Activated CD4-positive, alpha-beta T cell treated with anti-CD3 and anti-CD28 coated beads, Interleukin-2, amount 10 ng/mL, durations not matched to agents 7 days and 5 days (primary cell): ENCODE data around the gene EHD3. TPM values are rescaled to one million over a fixed set of nuclear protein-coding genes. Genes with fewer than 3 reads are reported as not detected.

Experiments
- CTCF ChIA-PET: fragments of 350-600 bp; sonication (Branson Sonifier 250); formaldehyde crosslinking; loops from one replicate; lab custom pipeline; 2021; ENCODE audit warnings: antibody characterized with exemption; lab: Charles Lee
- POLR2A ChIA-PET: fragments of 350-600 bp; sonication (Branson Sonifier 250); formaldehyde crosslinking; loops from one replicate; lab custom pipeline; 2021; ENCODE audit warnings: antibody characterized with exemption; lab: Charles Lee
- DNase-seq: peaks from one replicate; pipeline ENCODE4 v3.0.0-alpha.2; 2020
- H3K27ac Mint-ChIP-seq: one replicate; pipeline ENCODE4 v1.8.0; 2021; ENCODE audit warnings: mild to moderate bottlenecking, moderate library complexity, mixed read lengths
- H3K27me3 Mint-ChIP-seq: one replicate; pipeline ENCODE4 v1.8.0; 2021; ENCODE audit warnings: mixed read lengths
- H3K36me3 Mint-ChIP-seq: one replicate; pipeline ENCODE4 v1.8.0; 2021; ENCODE audit warnings: low read depth, mixed read lengths
- H3K4me1 Mint-ChIP-seq: one replicate; pipeline ENCODE4 v1.8.0; 2021; ENCODE audit warnings: mixed read lengths
- H3K4me3 Mint-ChIP-seq: one replicate; pipeline ENCODE4 v1.8.0; 2021; ENCODE audit warnings: mild to moderate bottlenecking, moderate library complexity, mixed read lengths
- H3K9me3 Mint-ChIP-seq: one replicate; pipeline ENCODE4 v1.8.0; 2021; ENCODE audit warnings: mixed read lengths
- total RNA-seq, 2 experiments: library from RNA; stranded (reverse); gene quantifications; one replicate each; pipeline ENCODE4 v1.2.3, GENCODE V29; 2021

Gene EHD3
- total RNA-seq, 2 experiments from 2014 or later: 0.44 to 0.50 TPM

- CTCF ChIA-PET: interaction anchor here (0.6 kb wide), 1 partner anchor 11 kb away, joined by 3 read pairs; no protein-coding TSS in a partner anchor
- no peak overlapping the region for H3K27ac Mint-ChIP-seq
- H3K9me3 Mint-ChIP-seq: no peaks in the 10 kb centered on the region
- H3K4me3 Mint-ChIP-seq: no peak overlapping the region
- no peak for DNase-seq
- no peaks in the 10 kb centered on the region for H3K27me3 Mint-ChIP-seq
- H3K4me1 Mint-ChIP-seq: peaks cover 6% of the 10 kb centered on the region
- POLR2A ChIA-PET: no interaction called here
- H3K36me3 Mint-ChIP-seq: no peaks in the 10 kb centered on the region
These were observed 6.7 kb downstream of the EHD3 start for GRCh38 chr2:31240381-31241365.

- POLR2A ChIA-PET: no interaction called here
- H3K36me3 Mint-ChIP-seq: no peaks in the 10 kb centered on the region
- H3K27ac Mint-ChIP-seq: no peak overlapping the region
- no peak overlapping the region for H3K4me3 Mint-ChIP-seq
- DNase-seq: no peak
- CTCF ChIA-PET: no interaction called here
- H3K27me3 Mint-ChIP-seq: no peaks in the 10 kb centered on the region
- H3K4me1 Mint-ChIP-seq: peaks cover 6% of the 10 kb centered on the region
- no peaks in the 10 kb centered on the region for H3K9me3 Mint-ChIP-seq
These were observed 7.8 kb downstream of the EHD3 start for GRCh38 chr2:31241625-31242270.

GRCh38 chr2:31243053-31243452 is 9.1 kb downstream of the EHD3 start:
- CTCF ChIA-PET: no interaction called here
- H3K27ac Mint-ChIP-seq: no peak overlapping the region

GRCh38 chr2:31244101-31244500 is 10.1 kb downstream of the EHD3 start:
- ChIA-PET POLR2A (no interaction called here), CTCF (no interaction called here)
- Mint-ChIP-seq H3K27me3 (no peaks in the 10 kb centered on the region), H3K27ac (no peak overlapping the region), H3K9me3 (no peaks in the 10 kb centered on the region), H3K4me1 (peaks cover 6% of the 10 kb centered on the region), H3K36me3 (no peaks in the 10 kb centered on the region), H3K4me3 (no peak overlapping the region)
- DNase-seq: no peak

More at GRCh38 chr2:31243053-31243452, 9.1 kb downstream of the EHD3 start:
- no peaks in the 10 kb centered on the region for H3K9me3 Mint-ChIP-seq
- POLR2A ChIA-PET: no interaction called here
- H3K27me3 Mint-ChIP-seq: no peaks in the 10 kb centered on the region
- no peak overlapping the region for H3K4me3 Mint-ChIP-seq
- peaks cover 6% of the 10 kb centered on the region for H3K4me1 Mint-ChIP-seq
- no peak for DNase-seq
- no peaks in the 10 kb centered on the region for H3K36me3 Mint-ChIP-seq

GRCh38 chr2:31246184-31246852 is 12.4 kb downstream of the EHD3 start:
- Mint-ChIP-seq H3K9me3 (no peaks in the 10 kb centered on the region), H3K36me3 (no peaks in the 10 kb centered on the region), H3K27ac (no peak overlapping the region), H3K27me3 (no peaks in the 10 kb centered on the region), H3K4me3 (no peak overlapping the region), H3K4me1 (peaks cover 5% of the 10 kb centered on the region)
- CTCF ChIA-PET: interaction anchor here (1.4 kb wide), 1 partner anchor 26 kb away, joined by 3 read pairs; no protein-coding TSS in a partner anchor
- POLR2A ChIA-PET: no interaction called here
- no peak for DNase-seq

GRCh38 chr2:31247711-31248110 is 13.8 kb downstream of the EHD3 start:
- H3K9me3 Mint-ChIP-seq: no peaks in the 10 kb centered on the region
- H3K4me3 Mint-ChIP-seq: no peak overlapping the region
- POLR2A ChIA-PET: no interaction called here
- H3K36me3 Mint-ChIP-seq: no peaks in the 10 kb centered on the region
- no peaks in the 10 kb centered on the region for H3K4me1 Mint-ChIP-seq
- no peak overlapping the region for H3K27ac Mint-ChIP-seq
- no peak for DNase-seq
- CTCF ChIA-PET: no interaction called here
- no peaks in the 10 kb centered on the region for H3K27me3 Mint-ChIP-seq

- Mint-ChIP-seq H3K27ac (no peak overlapping the region), H3K4me1 (no peaks in the 10 kb centered on the region), H3K36me3 (no peaks in the 10 kb centered on the region), H3K4me3 (no peak overlapping the region), H3K9me3 (no peaks in the 10 kb centered on the region), H3K27me3 (no peaks in the 10 kb centered on the region)
- ChIA-PET POLR2A (no interaction called here), CTCF (no interaction called here)
- no peak for DNase-seq
These were observed 14.2 kb downstream of the EHD3 start for GRCh38 chr2:31248139-31248538.

GRCh38 chr2:31249009-31249690 is 15.2 kb downstream of the EHD3 start:
- Mint-ChIP-seq H3K9me3 (no peaks in the 10 kb centered on the region), H3K27me3 (no peaks in the 10 kb centered on the region), H3K36me3 (no peaks in the 10 kb centered on the region), H3K4me1 (no peaks in the 10 kb centered on the region), H3K4me3 (no peak overlapping the region), H3K27ac (no peak overlapping the region)
- no peak for DNase-seq
- CTCF ChIA-PET: interaction anchor here (0.7 kb wide), 1 partner anchor 537 kb away, joined by 4 read pairs; no protein-coding TSS in a partner anchor
- POLR2A ChIA-PET: no interaction called here

GRCh38 chr2:31251018-31251417 is 17.1 kb downstream of the EHD3 start:
- Mint-ChIP-seq H3K27me3 (no peaks in the 10 kb centered on the region), H3K9me3 (no peaks in the 10 kb centered on the region), H3K4me1 (no peaks in the 10 kb centered on the region), H3K27ac (no peak overlapping the region), H3K36me3 (no peaks in the 10 kb centered on the region), H3K4me3 (no peak overlapping the region)
- no peak for DNase-seq
- ChIA-PET CTCF (no interaction called here), POLR2A (no interaction called here)

- H3K4me3 Mint-ChIP-seq: no peak overlapping the region
- H3K27me3 Mint-ChIP-seq: no peaks in the 10 kb centered on the region
- H3K4me1 Mint-ChIP-seq: no peaks in the 10 kb centered on the region
- no peaks in the 10 kb centered on the region for H3K9me3 Mint-ChIP-seq
- no peaks in the 10 kb centered on the region for H3K36me3 Mint-ChIP-seq
- ChIA-PET CTCF (interaction anchor here (0.6 kb wide), 1 partner anchor 12 kb away, joined by 3 read pairs; no protein-coding TSS in a partner anchor), POLR2A (no interaction called here)
- DNase-seq: no peak
- H3K27ac Mint-ChIP-seq: no peak overlapping the region
These were observed 17.9 kb downstream of the EHD3 start for GRCh38 chr2:31251851-31252250.

- ChIA-PET CTCF (no interaction called here), POLR2A (no interaction called here)
- H3K27me3 Mint-ChIP-seq: no peaks in the 10 kb centered on the region
- DNase-seq: no peak
- no peaks in the 10 kb centered on the region for H3K36me3 Mint-ChIP-seq
- H3K4me3 Mint-ChIP-seq: no peak overlapping the region
- H3K27ac Mint-ChIP-seq: no peak overlapping the region
- H3K4me1 Mint-ChIP-seq: no peaks in the 10 kb centered on the region
- H3K9me3 Mint-ChIP-seq: no peaks in the 10 kb centered on the region
These were observed 19.6 kb downstream of the EHD3 start for GRCh38 chr2:31253356-31254131.
